NCI-H1417 treated with DMSO at 0.1 percent for 48 hours (cell line): ENCODE data around the gene CLASP1.
"Not testable (repeated sequence)": the region's sequence is repeated elsewhere in the genome, so short reads cannot be mapped to it uniquely, and the experiment has no call there.

ENCODE experiments used
- DNase-seq: peaks from one replicate; lab custom pipeline; 2025; lab: John Stamatoyannopoulos, UW

The CLASP1 gene

DNA sequence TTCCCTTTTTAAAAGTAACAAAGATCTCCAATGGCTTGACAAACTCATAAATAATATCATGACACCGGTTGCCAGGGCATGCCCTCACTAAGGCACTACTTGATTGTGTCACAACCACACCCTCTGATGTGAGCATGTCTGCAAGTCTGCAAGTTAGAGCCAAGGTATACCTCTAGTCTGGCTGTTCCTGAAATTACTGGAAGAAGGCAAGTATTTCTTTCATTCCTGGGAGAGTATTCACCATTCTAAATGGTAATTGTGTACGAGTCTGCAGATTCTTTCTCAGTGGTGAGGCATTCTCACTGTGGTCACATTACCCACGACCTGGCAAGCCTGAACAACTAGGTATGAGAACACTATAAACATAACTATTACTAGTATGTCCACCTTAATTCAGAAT, 144.3 kb downstream of the CLASP1 start:
- no peak for DNase-seq

- no peak for DNase-seq
Observed at GRCh38 chr2:121504316-121504715, 144.9 kb downstream of the CLASP1 start.

- no peak for DNase-seq
Observed at GRCh38 chr2:121502781-121503180, 146.5 kb downstream of the CLASP1 start.

GRCh38 chr2:121502246-121502645, 147.0 kb downstream of the CLASP1 start:
- DNase-seq: no peak

DNA sequence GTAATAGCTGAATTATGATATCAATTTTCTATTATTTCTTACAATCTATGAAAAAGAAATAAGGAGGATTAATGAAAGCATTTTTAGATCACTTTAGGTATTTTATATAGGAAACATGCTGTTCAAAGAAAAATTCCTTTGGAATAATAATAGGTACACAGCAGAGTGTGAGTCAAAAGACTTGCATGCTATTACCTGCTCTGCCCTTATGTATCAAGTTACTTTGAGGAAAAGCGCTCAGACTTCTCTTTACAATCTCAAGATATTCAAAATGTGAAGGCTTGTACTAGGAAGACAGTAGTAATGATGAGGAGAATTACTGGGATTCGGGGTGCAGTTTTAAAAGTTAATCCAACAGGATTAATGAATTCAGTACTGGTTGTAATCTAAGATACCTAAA, 147.7 kb downstream of the CLASP1 start:
- DNase-seq: no peak

DNA sequence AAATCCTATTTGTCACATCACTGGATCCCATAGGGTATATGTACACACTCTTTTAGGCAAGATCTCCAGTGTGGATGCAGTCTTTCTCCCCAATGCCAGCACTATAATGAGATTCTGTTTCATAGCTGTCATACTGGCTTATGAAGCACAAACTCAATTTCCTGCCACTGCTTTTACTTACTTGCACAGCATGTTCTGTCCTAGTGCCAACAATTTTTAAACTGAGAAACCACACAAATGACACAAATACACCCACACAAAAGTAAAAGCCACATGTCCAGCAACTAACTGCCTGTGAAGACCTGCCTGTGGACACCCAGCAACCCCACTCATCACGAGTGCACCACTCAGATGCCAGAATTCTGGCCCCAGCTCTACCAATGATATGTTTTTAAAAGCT, 148.2 kb downstream of the CLASP1 start:
- no peak for DNase-seq

DNA sequence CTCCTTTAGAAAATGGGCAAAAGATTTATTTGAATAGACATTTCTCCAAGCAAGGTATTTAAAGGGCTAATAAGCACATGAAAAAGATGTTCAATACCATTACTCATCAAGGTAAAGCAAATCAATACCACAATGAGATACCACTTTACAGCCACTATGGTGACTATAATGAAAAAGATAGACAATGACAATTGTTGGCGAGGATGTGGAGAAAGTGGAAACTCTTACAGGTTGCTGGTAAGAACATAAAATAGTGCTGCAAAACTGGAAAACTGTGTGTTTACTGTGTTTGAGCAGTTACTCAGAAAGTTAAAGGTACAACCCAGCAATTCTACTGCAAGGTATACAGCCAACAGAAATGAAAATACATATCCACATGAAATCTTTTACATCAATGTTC, 150.5 kb downstream of the CLASP1 start:
- no peak for DNase-seq

DNA sequence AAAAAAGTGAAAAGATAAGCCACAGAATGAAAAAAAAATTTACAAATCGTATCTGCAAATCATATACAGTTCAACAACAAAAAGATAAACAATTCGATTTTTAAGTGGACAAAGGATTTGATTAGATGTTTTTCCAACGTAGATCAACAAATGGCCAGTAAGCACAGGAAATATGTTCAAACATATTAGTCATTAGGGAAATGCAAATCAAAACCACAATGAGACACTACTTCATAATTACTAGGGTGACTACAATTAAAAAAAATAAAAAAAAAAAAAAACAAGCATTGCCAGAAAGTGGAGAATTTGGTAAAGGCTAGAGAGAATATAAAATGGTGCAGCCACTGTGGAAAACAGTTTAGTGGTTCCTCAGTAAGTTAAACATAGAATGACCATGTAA, 156.9 kb downstream of the CLASP1 start:
- no peak for DNase-seq

- DNase-seq: peak; percentile 80
Observed at GRCh38 chr2:121491518-121491917, 157.7 kb downstream of the CLASP1 start.

GRCh38 chr2:121490584-121491133, 158.6 kb downstream of the CLASP1 start:
- DNase-seq: no peak

- no peak for DNase-seq
Observed at GRCh38 chr2:121489911-121490583, 159.2 kb downstream of the CLASP1 start.

DNA sequence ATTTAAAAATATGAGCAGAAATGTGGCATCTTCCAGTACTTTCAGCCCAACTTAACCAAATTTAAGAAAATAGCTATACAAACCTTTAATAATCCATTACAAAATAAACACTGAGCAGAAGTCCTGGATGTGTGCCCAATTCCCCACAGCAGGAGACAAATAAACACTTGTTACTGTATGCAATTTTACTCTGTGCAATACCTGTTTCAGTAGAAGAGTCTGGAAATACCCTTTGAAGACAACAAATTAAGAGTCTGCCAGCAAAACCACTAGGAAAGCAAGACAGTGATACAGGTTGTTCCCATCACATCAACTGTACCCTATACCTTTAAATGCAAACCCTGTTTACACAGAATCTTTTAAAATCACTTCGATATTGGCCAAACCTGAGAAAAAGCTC, 160.0 kb downstream of the CLASP1 start:
- DNase-seq: peak; percentile 83

DNA sequence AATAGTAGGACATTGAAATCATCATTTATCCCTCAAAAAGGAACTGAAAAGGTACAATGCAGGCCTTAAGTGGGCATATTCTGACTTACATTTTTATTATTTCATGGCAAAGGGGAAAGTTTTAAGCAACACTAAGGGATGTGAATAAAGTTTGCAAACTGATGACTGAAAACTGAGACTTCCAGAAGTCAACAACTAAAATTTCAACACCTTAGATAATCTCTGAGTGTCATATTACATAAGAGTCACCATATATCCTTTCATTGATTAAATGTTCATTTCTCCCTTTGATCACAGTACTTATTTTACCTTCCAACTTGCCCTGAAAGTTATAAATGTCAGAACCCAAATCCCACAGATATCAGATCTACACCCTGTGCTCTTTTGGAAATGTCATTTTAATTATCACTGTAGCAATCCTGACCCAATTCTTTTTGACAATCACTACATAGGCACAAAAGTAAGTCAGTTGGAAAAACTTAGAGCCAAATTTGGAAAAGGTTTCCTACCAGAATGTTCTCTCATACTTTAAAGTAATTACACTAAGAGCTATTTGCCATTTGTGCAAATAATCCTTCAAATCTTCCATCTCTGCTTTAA, 163.0 kb downstream of the CLASP1 start:
- no peak for DNase-seq

GRCh38 chr2:121485039-121485438, 164.2 kb downstream of the CLASP1 start:
- DNase-seq: no peak

GRCh38 chr2:121483846-121484245, 165.4 kb downstream of the CLASP1 start:
- no peak for DNase-seq

DNA sequence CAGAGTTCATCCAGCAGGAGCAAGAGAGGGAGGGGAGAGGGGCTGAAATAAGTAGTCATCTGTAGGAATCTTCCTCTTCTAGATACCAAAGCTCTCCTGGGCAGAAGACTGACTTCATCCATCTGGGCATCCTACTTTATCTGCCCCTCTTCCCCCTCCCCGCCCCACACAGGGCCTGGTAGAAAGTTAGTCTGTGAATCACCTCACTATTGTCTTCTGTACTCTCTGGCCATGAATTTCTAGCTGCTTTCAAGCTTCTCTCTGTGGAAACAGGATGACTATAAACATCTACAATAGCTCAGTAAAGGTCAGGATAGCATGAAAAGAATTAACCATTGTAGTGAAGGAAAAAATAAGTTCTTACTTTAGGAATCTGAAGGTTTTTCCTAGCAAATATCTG, 166.2 kb downstream of the CLASP1 start:
- DNase-seq: no peak

GRCh38 chr2:121480826-121481225, 168.4 kb downstream of the CLASP1 start:
- no peak for DNase-seq

GRCh38 chr2:121479882-121480522, 169.3 kb downstream of the CLASP1 start:
- no peak for DNase-seq

DNA sequence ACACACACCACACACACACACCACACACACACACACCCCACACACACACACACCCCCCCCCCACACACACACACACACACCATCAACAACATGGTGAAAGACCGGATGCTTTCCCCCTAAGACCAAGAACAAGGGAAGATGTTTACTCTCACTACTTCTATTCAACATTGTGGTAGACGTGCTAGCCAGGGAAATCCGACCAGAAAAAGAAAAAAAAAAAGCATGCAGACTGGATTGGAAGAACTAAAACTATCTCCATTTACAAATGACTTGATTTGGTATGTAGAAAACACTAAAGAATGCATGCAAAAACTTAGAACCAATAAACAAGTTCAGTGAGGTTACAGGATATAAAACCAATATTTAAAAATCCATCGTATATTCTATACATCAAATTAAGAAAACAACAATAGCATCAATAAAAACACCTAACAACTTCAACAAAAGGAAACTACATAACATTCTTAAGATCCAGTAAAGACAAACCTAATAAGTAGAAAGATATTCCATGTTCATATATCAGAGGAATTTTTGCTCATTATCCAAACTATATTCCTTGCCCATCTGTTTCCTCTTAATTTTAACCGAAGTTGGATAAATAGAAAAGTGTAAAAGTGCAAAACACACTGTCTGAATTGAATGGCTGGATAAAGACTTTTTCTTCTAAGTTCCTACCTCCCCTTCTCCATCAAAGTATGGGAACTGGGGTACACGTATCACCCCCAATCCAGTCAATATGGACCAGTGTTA, 170.1 kb downstream of the CLASP1 start:
- no peak for DNase-seq

DNA sequence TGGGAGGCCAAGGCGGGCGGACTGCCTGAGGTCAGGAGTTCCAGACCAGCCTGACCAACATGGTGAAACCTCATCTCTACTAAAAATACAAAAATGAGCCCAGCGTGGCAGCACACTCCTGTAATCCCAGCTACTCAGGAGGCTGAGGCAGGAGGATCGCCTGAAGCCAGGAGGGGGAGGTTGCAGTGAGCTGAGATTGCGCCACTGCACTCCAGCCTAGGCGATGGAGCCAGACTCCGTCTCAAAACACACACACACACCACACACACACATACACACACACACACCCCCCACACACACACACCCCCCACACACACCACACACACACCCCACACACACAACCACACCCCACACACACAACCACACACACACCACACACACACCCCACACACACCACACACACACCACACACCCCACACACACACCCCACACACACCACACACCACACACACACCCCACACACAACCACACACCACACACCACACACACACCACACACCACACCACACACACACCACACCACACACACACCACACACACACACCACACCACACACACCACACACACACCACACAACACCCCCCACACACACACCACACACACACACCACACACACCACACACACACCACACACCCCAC, 170.8 kb downstream of the CLASP1 start:
- not testable (repeated sequence) for DNase-seq

GRCh38 chr2:121476684-121477083, 172.6 kb downstream of the CLASP1 start:
- DNase-seq: no peak
